Keratinocyte (primary cell): ENCODE data around the gene RNF26. TPM values are rescaled to one million over a fixed set of nuclear protein-coding genes. Genes with fewer than 3 reads are reported as not detected.

Source experiments
- DNase-seq: peaks from one replicate; pipeline ENCODE4 v3.0.0-alpha.2; 2011; ENCODE audit warnings: low read depth, missing footprints, low spot score
- FAIRE-seq: peaks from 2 replicates; lab custom pipeline; 2011; peaks lifted over from hg19 to GRCh38; lab: Jason Lieb, UNC
- H2AFZ ChIP-seq: 2 replicates; pipeline ENCODE4 v1.6.0; 2012; ENCODE audit warnings: low read length, control low read depth, inconsistent platforms; ENCODE audit not compliant: control insufficient read depth
- H3K27ac ChIP-seq: 2 replicates; pipeline ENCODE4 v1.5.1; 2011; ENCODE audit warnings: low read length; ENCODE audit not compliant: control insufficient read depth, insufficient read depth
- H3K27me3 ChIP-seq: 3 replicates; pipeline ENCODE4 v1.6.0; 2011; ENCODE audit warnings: low read length; ENCODE audit not compliant: control insufficient read depth, insufficient read depth; ENCODE audit errors: extremely low read depth
- H3K36me3 ChIP-seq, 2 experiments: 2 replicates in 1 of 2; 3 replicates in 1 of 2; pipeline ENCODE4 v1.5.1; 2011; ENCODE audit warnings: low read length in 2 of 2, mild to moderate bottlenecking in 1 of 2; ENCODE audit not compliant: control insufficient read depth in 2 of 2, insufficient read depth in 2 of 2; ENCODE audit errors: extremely low read depth in 1 of 2
- H3K4me1 ChIP-seq: 3 replicates; pipeline ENCODE4 v1.5.1; 2011; ENCODE audit warnings: low read length; ENCODE audit not compliant: control insufficient read depth, insufficient read depth; ENCODE audit errors: extremely low read depth
- H3K4me2 ChIP-seq: 3 replicates; pipeline ENCODE4 v1.6.0; 2011; ENCODE audit warnings: low read depth, low read length; ENCODE audit not compliant: control insufficient read depth, insufficient read depth; ENCODE audit errors: extremely low read depth
- H3K4me3 ChIP-seq, 3 experiments: fragments of 200-600 bp in 1 of 3; sonication (generic) in 1 of 3; 2 replicates in 2 of 3; 3 replicates in 1 of 3; pipeline ENCODE4 v1.5.1; 2011 to 2016; ENCODE audit warnings: low read length in 3 of 3, mild to moderate bottlenecking in 3 of 3, control low read depth in 2 of 3, inconsistent platforms in 1 of 3, low read depth in 1 of 3, mixed read lengths in 1 of 3, mixed run types in 1 of 3, moderate library complexity in 1 of 3; ENCODE audit not compliant: control insufficient read depth in 2 of 3, insufficient read depth in 2 of 3; ENCODE audit errors: extremely low read depth in 1 of 3
- H3K79me2 ChIP-seq: 2 replicates; pipeline ENCODE4 v1.6.0; 2012; ENCODE audit warnings: low read length; ENCODE audit not compliant: control insufficient read depth, insufficient read depth
- H3K9ac ChIP-seq: 3 replicates; pipeline ENCODE4 v1.6.0; 2011; ENCODE audit warnings: low read length; ENCODE audit not compliant: control insufficient read depth, insufficient read depth; ENCODE audit errors: extremely low read depth
- H3K9me1 ChIP-seq: 3 replicates; pipeline ENCODE4 v1.6.0; 2011; ENCODE audit warnings: low read length; ENCODE audit not compliant: control insufficient read depth, insufficient read depth; ENCODE audit errors: extremely low read depth
- H3K9me3 ChIP-seq: 2 replicates; pipeline ENCODE4 v1.5.1; 2012; ENCODE audit warnings: low read depth, low read length; ENCODE audit not compliant: control insufficient read depth
- H4K20me1 ChIP-seq: 3 replicates; pipeline ENCODE4 v1.6.0; 2011; ENCODE audit warnings: low read length; ENCODE audit not compliant: control insufficient read depth, insufficient read depth; ENCODE audit errors: extremely low read depth
- CTCF ChIP-seq, 3 experiments: IDR thresholded peaks in 1 of 3; conservative IDR thresholded peaks in 1 of 3; optimal IDR thresholded peaks in 1 of 3; 2 replicates in 2 of 3; 3 replicates in 1 of 3; pipeline versions ENCODE3 to v1.5.1; 2011; ENCODE audit warnings: low read length in 3 of 3, mild to moderate bottlenecking in 3 of 3, moderate library complexity in 2 of 3, control low read depth in 1 of 3, inconsistent platforms in 1 of 3; ENCODE audit not compliant: insufficient read depth in 2 of 3; ENCODE audit errors: extremely low read depth in 1 of 3
- EZH2 ChIP-seq: IDR thresholded peaks from one replicate; pipeline ENCODE4 v1.6.1; 2012; ENCODE audit warnings: inconsistent platforms, mild to moderate bottlenecking, low read length, moderate library complexity
- dilution Hi-C: fragments of 300-500 bp; cut with MboI; formaldehyde crosslinking; loops from one replicate; pipeline ENCODE4 v1.7.0; 2020; ENCODE audit warnings: low sequenced_read_pairs; ENCODE audit not compliant: extremely low pct_ligation_motif_present
- polyA plus RNA-seq, 5 experiments: library from polyadenylated mRNA; depleted of rRNA in 3 of 5; stranded (reverse) in 3 of 5; stranded (forward) in 1 of 5; unstranded in 1 of 5; fragments of >200 nt; gene quantifications; 1 replicate in 1 of 5; 2 replicates in 3 of 5; 3 replicates in 1 of 5; pipeline versions ENCODE4 v1.2.1 to v1.2.3, GENCODE V29; 2011 to 2012; ENCODE audit warnings: missing spikeins in 2 of 5, low read depth in 1 of 5, low replicate concordance in 1 of 5

RNF26 gene
- polyA plus RNA-seq, 1 donor (not counting 4 experiments of a cell fraction or from before 2014, with no cell fraction given): 13.2 TPM

- H3K9ac ChIP-seq: no peak overlapping the region
- H3K4me3 ChIP-seq: no peak overlapping the region
- DNase-seq (no peak), FAIRE-seq (no peak)
- peaks cover 26% of the 10 kb centered on the region for H3K79me2 ChIP-seq
- peaks cover 19% of the 10 kb centered on the region for H3K4me1 ChIP-seq
- dilution Hi-C loops: no loop called here
- no peak overlapping the region for H3K27ac ChIP-seq
- no peak for TF ChIP-seq EZH2
- TF ChIP-seq CTCF (optimal IDR thresholded peaks at IDR 0.05 in 1 of 3, IDR thresholded peaks at IDR 0.05 in 1 of 3, conservative IDR thresholded peaks at IDR 0.05 in 1 of 3; ENCODE audit: extremely low read depth in 1 of 3, insufficient read depth in 2 of 3, low read length in 3 of 3): peak; percentile 78 to 87 (median 83)
- no peaks in the 10 kb centered on the region for H3K9me1 ChIP-seq
- no peaks in the 10 kb centered on the region for H3K9me3 ChIP-seq
- no peak overlapping the region for H2AFZ ChIP-seq
- no peak overlapping the region for H3K4me2 ChIP-seq
- H3K36me3 ChIP-seq: peaks cover 4 to 14% of the 10 kb centered on the region in 2 experiments
- peaks cover 3% of the 10 kb centered on the region for H4K20me1 ChIP-seq
- H3K27me3 ChIP-seq: peaks cover 34% of the 10 kb centered on the region
These were observed 4.1 kb downstream of the RNF26 start for GRCh38 chr11:119338318-119338890.

GRCh38 chr11:119338965-119339588, 4.8 kb downstream of the RNF26 start:
- H3K4me2 ChIP-seq: no peak overlapping the region
- H3K9me3 ChIP-seq: no peaks in the 10 kb centered on the region
- DNase-seq: no peak
- peaks cover 4 to 14% of the 10 kb centered on the region in 2 experiments for H3K36me3 ChIP-seq
- no peak overlapping the region for H2AFZ ChIP-seq
- H3K27me3 ChIP-seq: peaks cover 40% of the 10 kb centered on the region
- peaks cover 3% of the 10 kb centered on the region for H4K20me1 ChIP-seq
- TF ChIP-seq CTCF (optimal IDR thresholded peaks at IDR 0.05 in 1 of 3, IDR thresholded peaks at IDR 0.05 in 1 of 3, conservative IDR thresholded peaks at IDR 0.05 in 1 of 3; ENCODE audit: extremely low read depth in 1 of 3, insufficient read depth in 2 of 3, low read length in 3 of 3) (no peak), EZH2 (no peak)
- dilution Hi-C loops: no loop called here
- no peak overlapping the region for H3K9ac ChIP-seq
- H3K4me3 ChIP-seq: no peak overlapping the region
- no peak for FAIRE-seq
- no peak overlapping the region for H3K27ac ChIP-seq
- peaks cover 15% of the 10 kb centered on the region for H3K4me1 ChIP-seq
- H3K79me2 ChIP-seq: peaks cover 26% of the 10 kb centered on the region
- no peaks in the 10 kb centered on the region for H3K9me1 ChIP-seq
